NCI-H187 treated with DMSO at 0.1 percent for 48 hours (cell line): Measurements from ENCODE around the gene PPM1H.
"Not testable (repeated sequence)": the region's sequence is repeated elsewhere in the genome, so short reads cannot be mapped to it uniquely, and the experiment has no call there.

ENCODE experiments used
- DNase-seq: peaks from one replicate; lab custom pipeline; 2025; lab: John Stamatoyannopoulos, UW

Gene PPM1H

GRCh38 chr12:62908674-62909073 is 26.3 kb downstream of the PPM1H start:
- no peak for DNase-seq

GRCh38 chr12:62907561-62907960 is 27.4 kb downstream of the PPM1H start:
- no peak for DNase-seq

GRCh38 chr12:62907078-62907477 is 27.9 kb downstream of the PPM1H start:
- DNase-seq, result no peak

- DNase-seq, result no peak
Measured at GRCh38 chr12:62903151-62903550, 31.8 kb downstream of the PPM1H start.

- DNase-seq, result no peak
Measured at GRCh38 chr12:62900686-62901272, 34.2 kb downstream of the PPM1H start.

GRCh38 chr12:62899568-62900390 is 35.2 kb downstream of the PPM1H start:
- DNase-seq, result no peak

GRCh38 chr12:62898526-62898925 is 36.4 kb downstream of the PPM1H start:
- DNase-seq, result no peak

GRCh38 chr12:62895351-62895877 is 39.5 kb downstream of the PPM1H start:
- no peak for DNase-seq

- DNase-seq, result no peak
Measured at GRCh38 chr12:62893276-62893675, 41.7 kb downstream of the PPM1H start.

- DNase-seq, result no peak
Measured at GRCh38 chr12:62891805-62892549, 43.0 kb downstream of the PPM1H start.

- DNase-seq, result no peak
Measured at GRCh38 chr12:62888454-62889110, 46.4 kb downstream of the PPM1H start.

- DNase-seq, result no peak
Measured at GRCh38 chr12:62886796-62887195, 48.2 kb downstream of the PPM1H start.

- DNase-seq, result no peak
Measured at GRCh38 chr12:62885242-62885641, 49.7 kb downstream of the PPM1H start.

- DNase-seq, result not testable (repeated sequence)
Measured at GRCh38 chr12:62884832-62885231, 50.1 kb downstream of the PPM1H start.

GRCh38 chr12:62882696-62883095 is 52.3 kb downstream of the PPM1H start:
- no peak for DNase-seq

GRCh38 chr12:62882140-62882539 is 52.8 kb downstream of the PPM1H start:
- DNase-seq, result no peak

- DNase-seq, result no peak
Measured at GRCh38 chr12:62879691-62880090, 55.3 kb downstream of the PPM1H start.

- DNase-seq, result not testable (repeated sequence)
Measured at GRCh38 chr12:62879228-62879627, 55.7 kb downstream of the PPM1H start.

- DNase-seq, result no peak
Measured at GRCh38 chr12:62878211-62878610, 56.7 kb downstream of the PPM1H start.

GRCh38 chr12:62876938-62877548 is 57.9 kb downstream of the PPM1H start:
- no peak for DNase-seq

GRCh38 chr12:62873826-62874448 is 61.0 kb downstream of the PPM1H start:
- DNase-seq, result no peak
